ENCODE data around the gene TLR1.

TLR1 gene

GRCh38 chr4:38751341-38752010 is 53.1 kb downstream of the TLR1 start:
- Histone ChIP-seq H3K9me3 (no peaks in the 10 kb centered on the region), H3K36me3 (no peaks in the 10 kb centered on the region), H3K4me3 (ENCODE audit: low read depth, low read length) (no peak overlapping the region), H3K27me3 (no peaks in the 10 kb centered on the region), H3K4me1 (no peaks in the 10 kb centered on the region)
- TF ChIP-seq CTCF (IDR thresholded peaks at IDR 0.05; ENCODE audit: low read depth, low read length), result no peak
- DNase-seq, result no peak

GRCh38 chr4:38749336-38749735 is 55.3 kb downstream of the TLR1 start:
- no peak for TF ChIP-seq CTCF (IDR thresholded peaks at IDR 0.05; ENCODE audit: low read depth, low read length)
- no peak for DNase-seq
- Histone ChIP-seq H3K27me3 (no peaks in the 10 kb centered on the region), H3K4me3 (ENCODE audit: low read depth, low read length) (no peak overlapping the region), H3K9me3 (no peaks in the 10 kb centered on the region), H3K36me3 (no peaks in the 10 kb centered on the region), H3K4me1 (no peaks in the 10 kb centered on the region)

DNA sequence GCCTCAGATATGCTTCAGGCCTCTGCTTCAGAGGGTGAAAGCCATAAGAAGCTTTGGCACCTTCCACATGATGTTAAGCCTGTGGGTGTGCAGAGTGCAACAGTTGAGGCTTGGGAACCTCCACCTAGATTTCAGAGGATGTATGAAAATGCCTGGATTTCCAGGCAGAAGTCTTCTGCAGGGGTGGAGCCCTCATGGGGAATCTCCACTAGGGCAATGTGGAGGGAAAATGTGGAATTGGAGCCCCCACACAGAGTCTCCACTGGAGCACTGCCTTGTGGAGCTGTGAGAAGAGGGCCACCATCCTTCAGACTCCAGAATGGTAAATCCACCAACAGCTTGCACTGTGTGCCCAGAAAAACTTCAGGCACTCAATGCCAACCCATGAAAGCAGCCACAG is 57.0 kb downstream of the TLR1 start:
- Histone ChIP-seq H3K9me3 (no peaks in the 10 kb centered on the region), H3K27me3 (no peaks in the 10 kb centered on the region), H3K4me1 (no peaks in the 10 kb centered on the region), H3K36me3 (no peaks in the 10 kb centered on the region), H3K4me3 (ENCODE audit: low read depth, low read length) (no peak overlapping the region)
- TF ChIP-seq CTCF (IDR thresholded peaks at IDR 0.05; ENCODE audit: low read depth, low read length), result no peak
- no peak for DNase-seq

Measured in BE2C (cell line).